KOPT-K1 (cell line): ENCODE data around the gene LCN15.
"Not testable (repeated sequence)": the region's sequence is repeated elsewhere in the genome, so short reads cannot be mapped to it uniquely, and the experiment has no call there.

ENCODE experiments used
- H3K27ac ChIP-seq: fragments of 200-600 bp; sonication (generic); 2 replicates; pipeline ENCODE4 v1.5.1; 2016; ENCODE audit warnings: antibody characterized with exemption, mild to moderate bottlenecking, low read depth, low read length; ENCODE audit not compliant: poor library complexity, severe bottlenecking
- H3K36me3 ChIP-seq: fragments of 200-600 bp; sonication (generic); 2 replicates; pipeline ENCODE4 v1.5.1; 2017; ENCODE audit warnings: antibody characterized with exemption, mild to moderate bottlenecking, low read length, moderate library complexity; ENCODE audit not compliant: insufficient read depth
- H3K9me3 ChIP-seq: fragments of 200-600 bp; sonication (generic); 2 replicates; pipeline ENCODE4 v1.5.1; 2017; ENCODE audit warnings: antibody characterized with exemption, low read length, mild to moderate bottlenecking; ENCODE audit not compliant: insufficient read depth, poor library complexity, severe bottlenecking

LCN15 gene

GRCh38 chr9:136769710-136770191 is 5.4 kb upstream of the LCN15 start:
- Histone ChIP-seq H3K27ac (no peak overlapping the region), H3K36me3 (no peaks in the 10 kb centered on the region), H3K9me3 (peaks cover 6% of the 10 kb centered on the region)

DNA sequence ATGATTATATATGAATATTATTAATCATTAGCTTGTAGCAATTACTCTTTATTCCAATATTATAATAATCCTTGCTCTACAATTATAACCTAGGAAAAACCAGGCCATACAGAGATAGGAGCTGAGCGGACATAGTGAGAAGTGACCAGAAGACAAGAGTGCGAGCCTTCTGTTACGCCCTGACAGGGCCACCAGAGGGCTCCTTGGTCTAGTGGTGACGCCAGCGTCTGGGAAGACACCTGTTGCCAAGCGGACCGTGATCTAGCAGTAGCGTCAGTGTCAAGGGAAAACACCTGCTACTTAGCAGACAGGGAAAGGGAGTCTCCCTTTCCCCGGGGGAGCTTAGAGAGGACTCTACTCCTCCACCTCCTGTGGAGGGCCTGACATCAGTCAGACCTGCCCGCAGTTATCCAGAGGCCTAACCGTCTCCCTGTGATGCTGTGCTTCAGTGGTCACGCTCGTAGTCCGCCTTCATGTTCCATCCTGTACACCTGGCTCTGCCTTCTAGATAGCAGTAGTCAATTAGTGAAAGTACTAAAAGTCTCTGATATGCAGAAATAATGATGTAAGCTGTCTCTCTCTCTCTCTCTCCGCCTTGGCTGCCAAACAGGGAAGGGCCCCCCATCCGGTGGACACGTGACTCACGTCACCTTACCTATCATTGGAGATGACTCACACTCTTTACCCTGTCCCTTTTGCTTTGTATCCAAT is 2.2 kb upstream of the LCN15 start:
- H3K36me3 ChIP-seq, H3K27ac ChIP-seq, H3K9me3 ChIP-seq: not testable (repeated sequence)

- H3K36me3 ChIP-seq, H3K27ac ChIP-seq, H3K9me3 ChIP-seq: not testable (repeated sequence)
These were observed 1.6 kb upstream of the LCN15 start for GRCh38 chr9:136765745-136766409.

- H3K27ac ChIP-seq: no peak overlapping the region
- H3K36me3 ChIP-seq: no peaks in the 10 kb centered on the region
- no peaks in the 10 kb centered on the region for H3K9me3 ChIP-seq
These were observed 723 bp upstream of the LCN15 start for GRCh38 chr9:136765041-136765440.

DNA sequence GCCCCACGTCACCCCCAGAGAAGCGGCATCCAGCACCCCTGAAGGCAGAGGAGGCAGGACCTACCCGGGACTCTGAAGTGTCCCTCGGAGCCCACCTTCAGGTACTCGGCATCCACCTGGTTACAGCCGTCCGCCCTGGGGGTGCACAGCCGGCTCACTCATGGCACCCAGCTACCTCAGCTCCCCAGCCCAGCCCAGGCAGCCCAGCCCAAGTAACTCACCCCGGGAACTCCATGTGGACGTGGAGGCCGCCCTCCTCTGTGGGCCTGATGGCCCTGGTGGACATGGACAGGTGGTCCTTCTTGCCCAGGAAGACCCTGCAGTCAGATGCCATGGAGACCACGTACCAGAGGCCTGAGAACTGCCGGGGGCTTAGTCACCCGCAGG is 676 bp downstream of the LCN15 start:
- H3K9me3 ChIP-seq: no peaks in the 10 kb centered on the region
- H3K36me3 ChIP-seq: no peaks in the 10 kb centered on the region
- no peak overlapping the region for H3K27ac ChIP-seq

DNA sequence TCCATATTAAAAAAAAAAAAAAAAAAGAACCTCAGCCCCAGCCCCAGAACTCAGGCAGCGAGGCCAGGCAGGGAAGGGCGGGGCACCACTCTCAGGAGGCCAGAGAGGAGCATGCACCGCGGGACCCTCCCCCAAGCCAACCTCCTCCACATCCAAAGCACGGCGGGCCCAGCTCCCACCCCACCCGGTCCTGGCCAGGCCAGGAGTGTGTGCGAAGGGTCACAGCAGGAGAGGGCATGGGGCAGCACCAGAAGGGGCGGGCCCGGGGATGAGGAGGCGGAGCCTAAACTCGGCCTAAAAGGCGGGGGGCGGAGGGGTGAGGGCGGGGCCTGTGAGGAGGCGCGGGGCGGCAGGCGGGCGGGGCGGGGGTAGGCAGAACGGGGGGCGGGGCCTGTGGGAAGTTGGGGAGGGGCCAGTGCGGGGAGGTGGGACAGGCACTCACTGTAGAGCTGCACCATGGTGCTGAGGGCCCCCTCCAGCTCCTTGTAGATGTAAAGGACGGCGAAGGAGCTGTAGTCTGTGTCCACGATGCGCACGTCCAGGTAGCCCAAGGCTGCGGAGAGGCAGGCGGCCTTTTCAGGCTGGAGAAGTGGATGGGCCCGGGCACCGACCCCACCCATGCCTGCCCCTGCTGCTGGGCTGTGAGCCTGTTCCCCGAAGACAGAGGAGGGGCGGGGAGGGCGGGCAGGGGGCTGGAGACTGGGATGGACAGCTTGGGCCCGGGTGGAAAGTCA is 1.2 kb downstream of the LCN15 start:
- Histone ChIP-seq H3K27ac (no peak overlapping the region), H3K9me3 (no peaks in the 10 kb centered on the region), H3K36me3 (no peaks in the 10 kb centered on the region)

GRCh38 chr9:136762221-136762691 is 2.1 kb downstream of the LCN15 start:
- no peaks in the 10 kb centered on the region for H3K9me3 ChIP-seq
- H3K27ac ChIP-seq: no peak overlapping the region
- no peaks in the 10 kb centered on the region for H3K36me3 ChIP-seq

GRCh38 chr9:136761545-136761981 is 2.8 kb downstream of the LCN15 start:
- Histone ChIP-seq H3K9me3 (no peaks in the 10 kb centered on the region), H3K27ac (no peak overlapping the region), H3K36me3 (no peaks in the 10 kb centered on the region)

GRCh38 chr9:136760834-136761544 is 3.3 kb downstream of the LCN15 start:
- not testable (repeated sequence) for H3K36me3 ChIP-seq, H3K9me3 ChIP-seq, H3K27ac ChIP-seq

DNA sequence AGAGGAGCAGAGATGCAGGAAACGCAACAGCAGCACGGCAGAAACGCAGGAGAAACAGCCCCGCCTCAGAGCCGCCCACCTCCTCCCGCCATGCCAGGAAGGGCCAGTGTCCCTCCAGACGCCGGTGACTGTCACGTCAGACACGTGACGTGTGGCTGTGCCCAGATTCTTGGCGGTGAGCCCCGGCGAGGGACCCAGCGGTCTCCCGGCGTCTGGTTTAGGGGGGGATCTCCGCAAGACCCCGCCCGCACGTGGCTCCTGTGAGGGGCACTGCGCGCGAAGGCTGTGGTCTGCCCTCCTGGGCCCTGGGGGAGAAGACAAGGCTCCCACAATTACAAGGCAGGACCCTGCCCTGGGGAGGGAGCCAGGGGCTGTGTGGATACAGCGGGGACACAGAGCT is 3.9 kb downstream of the LCN15 start:
- Histone ChIP-seq H3K36me3 (no peaks in the 10 kb centered on the region), H3K27ac (no peak overlapping the region), H3K9me3 (no peaks in the 10 kb centered on the region)

- H3K36me3 ChIP-seq: no peaks in the 10 kb centered on the region
- H3K27ac ChIP-seq: no peak overlapping the region
- no peaks in the 10 kb centered on the region for H3K9me3 ChIP-seq
These were observed 4.6 kb downstream of the LCN15 start for GRCh38 chr9:136759436-136760325.

DNA sequence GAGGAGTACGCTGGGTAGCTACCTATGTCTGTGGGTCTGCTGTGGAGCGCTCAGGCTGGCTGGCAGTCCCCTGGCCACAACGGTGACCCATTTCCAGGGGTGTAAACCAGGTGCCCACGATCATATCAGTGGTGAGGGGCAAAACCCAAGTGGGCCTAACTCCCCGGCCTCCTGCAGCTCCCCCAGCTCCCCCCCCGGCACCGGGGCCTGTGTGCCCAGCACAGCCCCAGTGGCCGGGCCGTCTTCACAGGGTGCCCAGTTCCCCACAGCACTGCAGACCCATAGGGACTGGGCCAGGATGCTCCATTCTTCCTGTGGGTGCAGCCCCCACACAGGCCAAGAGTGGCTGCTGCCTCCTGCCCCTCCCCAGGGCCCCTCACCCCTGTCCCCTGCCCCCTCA is 5.3 kb downstream of the LCN15 start:
- H3K9me3 ChIP-seq: no peaks in the 10 kb centered on the region
- H3K27ac ChIP-seq: no peak overlapping the region
- H3K36me3 ChIP-seq: no peaks in the 10 kb centered on the region

GRCh38 chr9:136757751-136758140 is 6.6 kb downstream of the LCN15 start:
- no peaks in the 10 kb centered on the region for H3K36me3 ChIP-seq
- H3K27ac ChIP-seq: no peak overlapping the region
- peaks cover 4% of the 10 kb centered on the region for H3K9me3 ChIP-seq

DNA sequence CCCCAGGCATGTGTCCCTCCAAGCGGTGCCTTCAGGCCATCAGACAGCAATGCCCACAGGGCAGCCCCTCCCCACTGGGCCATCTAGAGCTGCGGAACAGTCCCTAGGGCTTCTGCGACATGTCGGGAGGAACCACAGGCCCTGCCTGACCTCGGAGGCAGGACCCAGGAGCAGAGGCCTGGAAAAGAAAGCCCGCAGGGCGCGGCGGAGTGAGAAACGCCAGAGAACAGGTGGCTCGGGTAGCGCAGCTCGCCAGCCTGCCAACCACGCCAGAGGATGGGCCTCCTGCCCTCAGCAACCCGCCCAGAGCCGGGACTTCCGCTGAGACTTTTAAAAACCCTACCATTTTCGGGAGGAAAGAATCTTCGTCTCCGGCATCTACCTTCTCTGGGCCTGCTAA is 7.0 kb downstream of the LCN15 start:
- H3K36me3 ChIP-seq: no peaks in the 10 kb centered on the region
- peaks cover 8% of the 10 kb centered on the region for H3K9me3 ChIP-seq

More for the DNA sequence above, 7.0 kb downstream of the LCN15 start:
- H3K27ac ChIP-seq: no peak overlapping the region
